ENCODE data around the gene DERL3. TPM values are rescaled to one million over a fixed set of nuclear protein-coding genes. Genes with fewer than 3 reads are reported as not detected.
A peak's percentile ranks its signal among the peaks of the same experiment; 100 is the strongest.
"Not testable (repeated sequence)": the region's sequence is repeated elsewhere in the genome, so short reads cannot be mapped to it uniquely, and the experiment has no call there.

Gene DERL3
- total and polyA plus RNA-seq, 2 experiments from 2014 or later: 0.73 to 1.2 TPM

GRCh38 chr22:23862103-23862502 lies 23.3 kb upstream of the DERL3 start:
- H3K4me2 ChIP-seq (ENCODE audit: unreplicated experiment): no peak overlapping the region
- no peaks in the 10 kb centered on the region for H3K27me3 ChIP-seq (replicated peaks; ENCODE audit: insufficient read depth)
- TF ChIP-seq EZH2phosphoT487 (IDR thresholded peaks at IDR 0.05; ENCODE audit: insufficient read depth, low read depth) (no peak), EZH2 (IDR thresholded peaks at IDR 0.05; ENCODE audit: insufficient read depth, poor library complexity, severe bottlenecking) (no peak)
- WGBS, 2 experiments (ENCODE audit: low coverage in 1 of 2, low lambda C conversion rate in 2 of 2, missing lambda C conversion rate in 2 of 2): 69 to 83% methylated on average over 3 of the region's 3 CpGs
- H3K27ac ChIP-seq: no peak overlapping the region
- H3K4me3 ChIP-seq: no peak overlapping the region
- no peaks in the 10 kb centered on the region for H3K9me2 ChIP-seq (ENCODE audit: insufficient read depth)
- H4K20me1 ChIP-seq (ENCODE audit: insufficient read depth): no peaks in the 10 kb centered on the region
- in situ Hi-C loops (cut with MboI): no loop called here
- no peaks in the 10 kb centered on the region for H3F3A ChIP-seq (ENCODE audit: insufficient read depth)
- no peaks in the 10 kb centered on the region for H3K79me2 ChIP-seq (ENCODE audit: insufficient read depth)
- no peaks in the 10 kb centered on the region for H3K9me3 ChIP-seq (ENCODE audit: low read depth)
- H3K36me3 ChIP-seq (ENCODE audit: low read depth): no peaks in the 10 kb centered on the region
- no peak overlapping the region for H2AFZ ChIP-seq
- no peak overlapping the region for H3K9ac ChIP-seq
- no peaks in the 10 kb centered on the region for H3K4me1 ChIP-seq (ENCODE audit: insufficient read depth)
- peak; percentile 61 for DNase-seq

- H3K27ac ChIP-seq; H3K4me1 ChIP-seq (ENCODE audit: insufficient read depth); H3K9me3 ChIP-seq (ENCODE audit: low read depth); H2AFZ ChIP-seq; H3K27me3 ChIP-seq (replicated peaks; ENCODE audit: insufficient read depth); in situ Hi-C loops (cut with MboI); H3K36me3 ChIP-seq (ENCODE audit: low read depth); H3K9me2 ChIP-seq (ENCODE audit: insufficient read depth); DNase-seq; H3K4me2 ChIP-seq (ENCODE audit: unreplicated experiment); H3K79me2 ChIP-seq (ENCODE audit: insufficient read depth); H3F3A ChIP-seq (ENCODE audit: insufficient read depth); H3K9ac ChIP-seq; H4K20me1 ChIP-seq (ENCODE audit: insufficient read depth); H3K4me3 ChIP-seq: not testable (repeated sequence)
- 92 to 97% methylated on average over 8 of the region's 8 CpGs for WGBS, 2 experiments (ENCODE audit: low coverage in 1 of 2, low lambda C conversion rate in 2 of 2, missing lambda C conversion rate in 2 of 2)
Observed at GRCh38 chr22:23860187-23860586, 21.4 kb upstream of the DERL3 start.

GRCh38 chr22:23859201-23859600 lies 20.4 kb upstream of the DERL3 start:
- no peaks in the 10 kb centered on the region for H4K20me1 ChIP-seq (ENCODE audit: insufficient read depth)
- no peak overlapping the region for H3K9ac ChIP-seq
- H3K79me2 ChIP-seq (ENCODE audit: insufficient read depth): no peaks in the 10 kb centered on the region
- H3K27me3 ChIP-seq (replicated peaks; ENCODE audit: insufficient read depth): no peaks in the 10 kb centered on the region
- no peaks in the 10 kb centered on the region for H3K36me3 ChIP-seq (ENCODE audit: low read depth)
- H3K9me3 ChIP-seq (ENCODE audit: low read depth): no peaks in the 10 kb centered on the region
- H3K9me2 ChIP-seq (ENCODE audit: insufficient read depth): no peaks in the 10 kb centered on the region
- H3K4me2 ChIP-seq (ENCODE audit: unreplicated experiment): no peak overlapping the region
- H3K4me1 ChIP-seq (ENCODE audit: insufficient read depth): peaks cover 3% of the 10 kb centered on the region; the same call in 1 of the 2 replicates
- no peak overlapping the region for H3K27ac ChIP-seq
- H3K4me3 ChIP-seq: no peak overlapping the region
- in situ Hi-C loops (cut with MboI): no loop called here
- no peaks in the 10 kb centered on the region for H3F3A ChIP-seq (ENCODE audit: insufficient read depth)
- TF ChIP-seq EZH2phosphoT487 (IDR thresholded peaks at IDR 0.05; ENCODE audit: insufficient read depth, low read depth): no peak
- TF ChIP-seq EZH2 (IDR thresholded peaks at IDR 0.05; ENCODE audit: insufficient read depth, poor library complexity, severe bottlenecking): no peak
- WGBS, 2 experiments (ENCODE audit: low coverage in 1 of 2, low lambda C conversion rate in 2 of 2, missing lambda C conversion rate in 2 of 2): 96 to 98% methylated on average over 4 of the region's 4 CpGs
- DNase-seq: no peak
- no peak overlapping the region for H2AFZ ChIP-seq

- Histone ChIP-seq H3K27ac (no peak overlapping the region), H3K9ac (peak overlapping the region; percentile 72; the same call in 1 of the 2 replicates), H3K4me2 (ENCODE audit: unreplicated experiment) (peak overlapping the region; percentile 96), H4K20me1 (ENCODE audit: insufficient read depth) (no peaks in the 10 kb centered on the region), H3K79me2 (ENCODE audit: insufficient read depth) (no peaks in the 10 kb centered on the region), H3K27me3 (replicated peaks; ENCODE audit: insufficient read depth) (no peaks in the 10 kb centered on the region), H3F3A (ENCODE audit: insufficient read depth) (no peaks in the 10 kb centered on the region), H3K4me1 (ENCODE audit: insufficient read depth) (peaks cover 3% of the 10 kb centered on the region; the same call in 1 of the 2 replicates), H3K9me2 (ENCODE audit: insufficient read depth) (no peaks in the 10 kb centered on the region), H2AFZ (peak overlapping the region; percentile 100), H3K9me3 (ENCODE audit: low read depth) (no peaks in the 10 kb centered on the region), H3K36me3 (ENCODE audit: low read depth) (no peaks in the 10 kb centered on the region), H3K4me3 (peak overlapping the region; percentile 91)
- no peak for DNase-seq
- WGBS, 2 experiments (ENCODE audit: low coverage in 1 of 2, low lambda C conversion rate in 2 of 2, missing lambda C conversion rate in 2 of 2): 55 to 56% methylated on average over 7 of the region's 7 CpGs
- in situ Hi-C loops (cut with MboI): no loop called here
- no peak for TF ChIP-seq EZH2 (IDR thresholded peaks at IDR 0.05; ENCODE audit: insufficient read depth, poor library complexity, severe bottlenecking)
- TF ChIP-seq EZH2phosphoT487 (IDR thresholded peaks at IDR 0.05; ENCODE audit: insufficient read depth, low read depth): no peak
Observed at GRCh38 chr22:23858484-23858815, 19.6 kb upstream of the DERL3 start.

Measured in GM23248 (cell line).